Fibroblast of lung (primary cell): Measurements from ENCODE around the gene SERPINI1.

Experiments
- CTCF ChIP-seq, 2 donors: IDR thresholded peaks in 1 of 2; conservative IDR thresholded peaks in 1 of 2; 1 replicate in 1 of 2; 2 replicates in 1 of 2; pipeline ENCODE4 v1.5.1; 2011 to 2012; ENCODE audit warnings: low read length in 2 of 2, control low read depth in 1 of 2, inconsistent platforms in 1 of 2, low read depth in 1 of 2, mild to moderate bottlenecking in 1 of 2
- EZH2 ChIP-seq: IDR thresholded peaks from 2 replicates; pipeline ENCODE4 v1.5.1; 2012; ENCODE audit warnings: low read length, control low read depth, mild to moderate bottlenecking; ENCODE audit errors: missing control alignments

- TF ChIP-seq CTCF (conservative IDR thresholded peaks at IDR 0.05 in 1 of 2, IDR thresholded peaks at IDR 0.05 in 1 of 2; ENCODE audit: low read depth in 1 of 2, low read length in 2 of 2) (no peak), EZH2 (no peak)
Observed at GRCh38 chr3:167854846-167855245, 119.3 kb downstream of the SERPINI1 start.
